Effector CD8-positive, alpha-beta T cell (primary cell): Measurements from ENCODE around the gene PSMB5.

Experiments used
- DNase-seq: peaks from one replicate; lab custom pipeline; 2025; lab: John Stamatoyannopoulos, UW
- total RNA-seq, 4 experiments: gene quantifications; one replicate each; lab custom pipeline; 2026; lab: John Stamatoyannopoulos, UW

PSMB5 gene
- total RNA-seq: 15.9 to 44.6 (median 27.9) reads per million in 4 experiments

DNA sequence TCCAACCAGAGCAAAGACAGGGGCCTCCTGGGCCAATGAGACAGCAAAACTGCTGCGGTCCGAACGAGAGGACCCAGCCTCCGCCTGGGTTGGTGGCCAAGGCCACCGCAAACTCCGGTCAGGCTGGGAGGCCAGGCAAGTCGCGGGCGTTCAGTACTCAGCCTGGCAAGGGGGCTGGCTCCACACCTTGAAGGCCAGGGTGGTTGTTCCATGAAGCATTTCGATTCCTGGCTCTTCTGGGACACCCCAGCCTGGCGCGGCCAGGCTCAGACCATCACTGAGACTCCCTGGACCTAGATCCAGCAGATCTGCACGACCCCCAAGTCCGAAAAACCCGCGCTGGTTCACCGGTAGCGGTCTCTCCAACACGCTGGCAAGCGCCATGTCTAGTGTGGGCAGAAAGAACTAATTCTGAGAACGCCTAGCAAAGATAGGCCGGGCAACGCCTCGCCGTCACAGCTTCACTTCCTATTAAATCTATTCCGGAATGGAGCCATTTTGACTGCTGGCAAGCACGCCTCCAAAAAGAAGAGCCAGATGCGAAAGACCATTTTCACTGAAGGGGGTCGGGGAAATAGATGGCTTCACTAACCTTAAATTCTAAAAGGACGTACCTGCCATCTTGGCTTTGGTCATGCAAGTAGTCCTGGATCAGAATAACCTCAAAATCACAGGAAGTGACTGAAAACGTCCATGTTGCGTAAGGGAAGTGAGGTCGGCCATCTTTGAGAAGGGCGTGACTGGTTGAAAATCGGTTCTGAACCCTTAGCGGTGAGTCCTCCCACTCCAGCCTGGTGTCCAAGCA is at the start of gene PSMB5:
PSMB5 (minus strand) TSS at position 403 of the 805 bp plus-strand sequence; CDS start at position 384, 19 bp downstream.
- DNase-seq: no peak

DNA sequence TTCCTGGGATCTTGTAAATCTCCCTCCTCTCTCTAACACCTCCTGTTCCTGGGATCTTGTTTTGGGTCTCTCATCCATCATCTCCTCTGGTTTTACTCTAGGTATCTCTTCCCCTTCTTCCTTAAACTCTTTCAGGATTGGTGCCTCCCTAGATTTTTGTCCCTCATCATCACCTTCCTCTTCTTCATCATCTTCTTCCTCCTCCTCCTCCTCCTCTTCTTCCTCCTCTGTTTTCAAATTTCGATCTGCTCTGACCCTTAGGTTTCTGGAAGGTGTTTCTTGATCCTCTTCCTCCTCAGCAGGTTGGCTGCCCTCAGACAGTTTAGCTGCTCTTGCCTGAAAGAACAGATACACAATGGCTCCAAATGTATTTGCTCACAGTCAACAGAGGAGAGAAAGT is 45.8 kb upstream of the PSMB5 start:
- DNase-seq: no peak

DNA sequence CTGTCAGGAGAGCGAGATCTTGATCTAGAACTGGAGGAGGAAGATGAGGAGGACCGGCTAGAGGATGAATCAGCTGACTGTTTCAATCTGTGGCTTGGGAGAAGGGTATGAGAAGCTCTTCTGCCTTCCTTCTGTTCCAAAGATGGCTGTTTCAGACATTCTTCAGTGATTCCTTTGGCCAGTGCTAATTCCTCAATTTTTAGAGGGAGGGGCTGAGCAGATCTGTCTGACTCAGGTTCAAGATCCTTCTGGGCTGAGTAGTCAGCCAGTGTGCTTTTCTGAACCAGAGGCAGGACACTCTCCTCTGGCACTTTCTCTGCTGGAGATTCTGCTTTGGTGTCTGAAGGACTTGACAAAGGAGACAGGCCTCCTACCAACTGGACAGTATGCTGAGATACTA is 45.0 kb upstream of the PSMB5 start:
- DNase-seq: no peak

DNA sequence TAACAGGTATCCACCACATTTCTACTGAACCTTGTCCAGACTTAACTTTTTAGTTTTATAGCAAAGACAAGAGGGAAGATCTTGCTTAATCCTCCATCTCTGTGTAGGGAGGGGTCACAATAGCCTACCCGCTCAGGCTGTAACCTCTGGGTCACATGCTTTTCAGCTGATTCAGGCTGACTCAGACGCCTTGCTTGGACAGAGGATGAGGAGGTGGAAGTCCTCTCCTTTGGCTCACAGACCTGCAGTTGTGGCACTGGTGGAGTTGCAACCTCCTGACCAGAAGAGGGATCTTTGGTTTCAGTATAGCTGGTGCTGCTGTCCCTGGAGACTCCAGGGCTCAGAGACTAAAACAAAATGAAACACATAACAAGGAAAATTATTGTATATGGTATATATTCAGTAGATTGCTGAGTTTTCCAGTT is 44.0 kb upstream of the PSMB5 start:
- DNase-seq: no peak

GRCh38 chr14:23077962-23078361 is 43.3 kb upstream of the PSMB5 start:
- no peak for DNase-seq

- DNase-seq: no peak
Observed at GRCh38 chr14:23076785-23077408, 42.2 kb upstream of the PSMB5 start.

GRCh38 chr14:23074906-23075305 is 40.2 kb upstream of the PSMB5 start:
- no peak for DNase-seq

- DNase-seq: no peak
Observed at GRCh38 chr14:23071921-23072539, 37.3 kb upstream of the PSMB5 start.

GRCh38 chr14:23071244-23071920 is 36.7 kb upstream of the PSMB5 start:
- no peak for DNase-seq

- DNase-seq: no peak
Observed at GRCh38 chr14:23070262-23071129, 35.8 kb upstream of the PSMB5 start.

- DNase-seq: no peak
Observed at GRCh38 chr14:23069413-23069806, 34.7 kb upstream of the PSMB5 start.

- no peak for DNase-seq
Observed at GRCh38 chr14:23068789-23069412, 34.2 kb upstream of the PSMB5 start.

- no peak for DNase-seq
Observed at GRCh38 chr14:23067847-23068788, 33.4 kb upstream of the PSMB5 start.

GRCh38 chr14:23066855-23067744 is 32.4 kb upstream of the PSMB5 start:
- DNase-seq: no peak

DNA sequence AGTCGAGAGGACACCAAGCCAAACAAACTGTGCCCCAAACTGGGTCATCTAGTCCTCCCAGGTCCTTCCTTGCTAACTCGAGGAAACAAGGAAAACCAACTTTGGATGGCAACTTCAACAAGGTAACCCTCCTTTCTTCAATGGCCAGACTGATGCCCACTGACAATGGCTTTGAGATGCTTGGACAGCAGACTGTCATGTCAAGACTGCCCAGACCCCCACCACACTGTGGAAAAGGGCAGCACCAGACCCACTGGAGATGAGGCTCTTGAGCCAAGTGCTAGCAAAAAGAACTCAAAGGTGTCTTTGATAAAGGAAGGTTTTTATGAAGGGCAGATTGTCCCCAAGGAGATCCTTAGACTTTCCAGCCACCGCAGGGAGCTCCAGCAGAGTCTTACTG is 31.7 kb upstream of the PSMB5 start:
- DNase-seq: no peak

DNA sequence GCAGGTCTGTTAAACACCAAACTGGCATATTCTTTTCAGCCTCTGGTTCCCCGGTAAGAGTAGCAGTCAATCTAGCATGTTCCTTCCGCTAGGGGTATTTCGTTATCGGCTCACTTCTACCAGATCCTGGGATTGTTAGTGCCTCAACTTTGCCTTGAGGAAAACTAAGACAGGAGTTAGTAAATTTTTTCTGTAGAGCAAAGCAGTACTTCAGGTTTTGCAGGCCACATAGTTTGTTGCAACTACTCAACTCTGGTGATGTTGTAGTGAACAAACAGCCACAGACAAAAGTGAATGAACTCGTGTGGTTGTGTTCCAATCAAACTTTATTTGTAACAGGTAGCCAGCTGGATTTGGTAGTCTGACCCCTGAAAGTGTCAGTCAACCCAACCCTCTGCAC is 28.9 kb upstream of the PSMB5 start:
- no peak for DNase-seq

DNA sequence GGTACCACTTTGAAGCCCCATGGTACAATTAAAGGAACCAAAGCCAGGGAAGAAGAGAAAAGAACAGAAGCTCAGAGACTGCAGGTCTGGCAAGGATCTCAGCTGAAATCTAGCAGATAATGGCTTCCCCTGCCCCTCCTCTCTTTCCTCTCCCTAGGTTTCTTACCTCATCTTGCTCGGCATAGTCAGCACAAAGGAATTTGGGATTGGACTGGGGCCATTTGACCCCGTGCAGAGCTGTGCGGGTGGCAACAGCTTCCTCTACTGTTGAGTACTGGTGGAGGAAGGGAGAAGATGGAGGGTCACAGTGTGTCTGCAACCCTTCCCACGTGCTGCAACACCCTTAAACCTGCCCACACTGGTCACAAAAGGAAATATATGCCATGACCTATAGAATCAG is 27.3 kb upstream of the PSMB5 start:
- no peak for DNase-seq

DNA sequence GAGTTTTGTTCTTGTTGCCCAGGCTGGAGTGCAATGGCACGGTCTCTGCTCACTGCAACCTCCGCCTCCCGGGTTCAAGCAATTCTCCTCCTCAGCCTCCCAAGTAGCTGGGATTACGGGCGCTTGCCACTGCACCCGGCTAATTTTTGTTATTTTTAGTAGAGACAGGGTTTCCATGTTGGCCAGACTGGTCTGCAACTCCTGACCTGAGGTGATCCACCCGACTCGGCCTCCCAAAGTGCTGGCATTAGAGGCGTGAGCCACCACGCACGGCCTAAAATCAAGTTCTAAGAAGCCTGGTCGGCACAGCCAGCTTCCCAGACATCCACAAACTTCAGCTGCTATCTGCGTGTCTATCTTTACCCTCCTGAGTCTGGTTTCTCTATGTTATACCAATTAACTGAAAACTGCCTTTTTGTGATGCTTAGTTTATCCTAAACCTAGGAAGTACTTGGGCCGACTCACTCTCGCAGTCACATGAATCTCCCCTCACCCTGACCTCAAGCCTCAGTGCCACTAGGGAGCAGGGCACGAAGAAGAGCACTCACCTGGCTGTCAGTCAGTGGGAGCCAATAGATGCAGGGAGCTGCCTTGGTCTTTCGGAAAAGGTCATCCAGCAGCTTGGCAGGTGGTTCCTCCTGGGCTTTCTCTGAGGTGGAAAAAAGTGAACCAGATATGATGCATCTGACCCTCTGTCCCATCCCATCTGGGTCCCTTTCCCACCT is 26.0 kb upstream of the PSMB5 start:
- no peak for DNase-seq
